ENCODE measurements around the gene RAPGEF6.
"Not testable (repeated sequence)": the region's sequence is repeated elsewhere in the genome, so short reads cannot be mapped to it uniquely, and the experiment has no call there.

The RAPGEF6 gene

GRCh38 chr5:131644370-131644769 lies 9.3 kb upstream of the RAPGEF6 start:
- no peak for DNase-seq (ENCODE audit: low read depth in 2 of 2)

- no peak for DNase-seq (ENCODE audit: low read depth in 2 of 2)
Observed at GRCh38 chr5:131641494-131641893, 6.5 kb upstream of the RAPGEF6 start.

GRCh38 chr5:131640043-131640856 lies 5.2 kb upstream of the RAPGEF6 start:
- peak; percentile 36 to 39 for DNase-seq (ENCODE audit: low read depth in 2 of 2)

GRCh38 chr5:131639148-131639547 lies 4.1 kb upstream of the RAPGEF6 start:
- no peak for DNase-seq (ENCODE audit: low read depth in 2 of 2)

- DNase-seq (ENCODE audit: low read depth in 2 of 2), result no peak
Observed at GRCh38 chr5:131637694-131638093, 2.7 kb upstream of the RAPGEF6 start.

- no peak for DNase-seq (ENCODE audit: low read depth in 2 of 2)
Observed at GRCh38 chr5:131635684-131636572, 899 bp upstream of the RAPGEF6 start.

- DNase-seq (ENCODE audit: low read depth in 2 of 2), result peak; percentile 38 to 49
Observed at GRCh38 chr5:131634666-131634995, 398 bp downstream of the RAPGEF6 start.

- no peak for DNase-seq (ENCODE audit: low read depth in 2 of 2)
Observed at GRCh38 chr5:131634238-131634637, 791 bp downstream of the RAPGEF6 start.

GRCh38 chr5:131633830-131634229 lies 1.2 kb downstream of the RAPGEF6 start:
- no peak for DNase-seq (ENCODE audit: low read depth in 2 of 2)

- DNase-seq (ENCODE audit: low read depth in 2 of 2), result no peak
Observed at GRCh38 chr5:131630963-131631350, 4.1 kb downstream of the RAPGEF6 start.

GRCh38 chr5:131630208-131630962 lies 4.6 kb downstream of the RAPGEF6 start:
- no peak for DNase-seq (ENCODE audit: low read depth in 2 of 2)

GRCh38 chr5:131628990-131629389 lies 6.0 kb downstream of the RAPGEF6 start:
- no peak for DNase-seq (ENCODE audit: low read depth in 2 of 2)

GRCh38 chr5:131627207-131627865 lies 7.7 kb downstream of the RAPGEF6 start:
- no peak for DNase-seq (ENCODE audit: low read depth in 2 of 2)

GRCh38 chr5:131622633-131623032 lies 12.4 kb downstream of the RAPGEF6 start:
- no peak for DNase-seq (ENCODE audit: low read depth in 2 of 2)

GRCh38 chr5:131621164-131621563 lies 13.9 kb downstream of the RAPGEF6 start:
- not testable (repeated sequence) for DNase-seq (ENCODE audit: low read depth in 2 of 2)

- no peak for DNase-seq (ENCODE audit: low read depth in 2 of 2)
Observed at GRCh38 chr5:131619102-131619501, 15.9 kb downstream of the RAPGEF6 start.

GRCh38 chr5:131617140-131617822 lies 17.7 kb downstream of the RAPGEF6 start:
- DNase-seq (ENCODE audit: low read depth in 2 of 2), result no peak

- no peak for DNase-seq (ENCODE audit: low read depth in 2 of 2)
Observed at GRCh38 chr5:131615957-131616356, 19.1 kb downstream of the RAPGEF6 start.

GRCh38 chr5:131613423-131613822 lies 21.6 kb downstream of the RAPGEF6 start:
- no peak for DNase-seq (ENCODE audit: low read depth in 2 of 2)

GRCh38 chr5:131611064-131611381 lies 24.0 kb downstream of the RAPGEF6 start:
- no peak for DNase-seq (ENCODE audit: low read depth in 2 of 2)

Measured in stimulated activated CD8-positive, alpha-beta memory T cell treated with anti-CD3 and anti-CD28 coated beads, Interleukin-7, amount 100 ng/mL, for 4 hours (primary cell).